ENCODE data around the gene ADAM30.

DNA sequence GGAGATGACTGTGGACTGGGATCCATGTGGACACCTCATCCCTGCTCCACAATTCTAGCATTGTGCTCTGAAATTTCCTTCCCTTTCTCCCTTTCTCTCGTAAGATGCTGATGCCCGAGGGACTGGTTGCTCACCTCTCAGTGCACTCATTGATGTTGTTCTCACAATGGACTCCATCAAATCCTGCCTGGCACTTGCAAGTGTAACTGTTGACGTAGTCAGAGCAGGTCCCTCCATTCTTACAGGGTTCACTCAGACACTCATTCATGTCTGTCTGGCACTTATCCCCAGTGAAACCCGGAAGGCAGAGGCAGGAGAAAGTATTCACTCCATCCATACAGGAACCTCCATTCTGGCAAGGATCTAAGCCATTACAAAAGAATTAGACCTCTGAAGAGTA, 45.1 kb upstream of the ADAM30 start:
- TF ChIP-seq SIN3A (IDR thresholded peaks at IDR 0.05; ENCODE audit: borderline replicate concordance, insufficient read depth, low read depth, low read length): no peak
- no peak for TF ChIP-seq TCF7L2 (IDR thresholded peaks at IDR 0.05; ENCODE audit: low read depth, low read length)
- TF ChIP-seq, protein P1, sequence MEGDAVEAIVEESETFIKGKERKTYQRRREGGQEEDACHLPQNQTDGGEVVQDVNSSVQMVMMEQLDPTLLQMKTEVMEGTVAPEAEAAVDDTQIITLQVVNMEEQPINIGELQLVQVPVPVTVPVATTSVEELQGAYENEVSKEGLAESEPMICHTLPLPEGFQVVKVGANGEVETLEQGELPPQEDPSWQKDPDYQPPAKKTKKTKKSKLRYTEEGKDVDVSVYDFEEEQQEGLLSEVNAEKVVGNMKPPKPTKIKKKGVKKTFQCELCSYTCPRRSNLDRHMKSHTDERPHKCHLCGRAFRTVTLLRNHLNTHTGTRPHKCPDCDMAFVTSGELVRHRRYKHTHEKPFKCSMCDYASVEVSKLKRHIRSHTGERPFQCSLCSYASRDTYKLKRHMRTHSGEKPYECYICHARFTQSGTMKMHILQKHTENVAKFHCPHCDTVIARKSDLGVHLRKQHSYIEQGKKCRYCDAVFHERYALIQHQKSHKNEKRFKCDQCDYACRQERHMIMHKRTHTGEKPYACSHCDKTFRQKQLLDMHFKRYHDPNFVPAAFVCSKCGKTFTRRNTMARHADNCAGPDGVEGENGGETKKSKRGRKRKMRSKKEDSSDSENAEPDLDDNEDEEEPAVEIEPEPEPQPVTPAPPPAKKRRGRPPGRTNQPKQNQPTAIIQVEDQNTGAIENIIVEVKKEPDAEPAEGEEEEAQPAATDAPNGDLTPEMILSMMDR (IDR thresholded peaks at IDR 0.05): no peak
- TF ChIP-seq POLR2AphosphoS5 (IDR thresholded peaks at IDR 0.05; ENCODE audit: low read depth, low read length): no peak
- TF ChIP-seq, protein P2, sequence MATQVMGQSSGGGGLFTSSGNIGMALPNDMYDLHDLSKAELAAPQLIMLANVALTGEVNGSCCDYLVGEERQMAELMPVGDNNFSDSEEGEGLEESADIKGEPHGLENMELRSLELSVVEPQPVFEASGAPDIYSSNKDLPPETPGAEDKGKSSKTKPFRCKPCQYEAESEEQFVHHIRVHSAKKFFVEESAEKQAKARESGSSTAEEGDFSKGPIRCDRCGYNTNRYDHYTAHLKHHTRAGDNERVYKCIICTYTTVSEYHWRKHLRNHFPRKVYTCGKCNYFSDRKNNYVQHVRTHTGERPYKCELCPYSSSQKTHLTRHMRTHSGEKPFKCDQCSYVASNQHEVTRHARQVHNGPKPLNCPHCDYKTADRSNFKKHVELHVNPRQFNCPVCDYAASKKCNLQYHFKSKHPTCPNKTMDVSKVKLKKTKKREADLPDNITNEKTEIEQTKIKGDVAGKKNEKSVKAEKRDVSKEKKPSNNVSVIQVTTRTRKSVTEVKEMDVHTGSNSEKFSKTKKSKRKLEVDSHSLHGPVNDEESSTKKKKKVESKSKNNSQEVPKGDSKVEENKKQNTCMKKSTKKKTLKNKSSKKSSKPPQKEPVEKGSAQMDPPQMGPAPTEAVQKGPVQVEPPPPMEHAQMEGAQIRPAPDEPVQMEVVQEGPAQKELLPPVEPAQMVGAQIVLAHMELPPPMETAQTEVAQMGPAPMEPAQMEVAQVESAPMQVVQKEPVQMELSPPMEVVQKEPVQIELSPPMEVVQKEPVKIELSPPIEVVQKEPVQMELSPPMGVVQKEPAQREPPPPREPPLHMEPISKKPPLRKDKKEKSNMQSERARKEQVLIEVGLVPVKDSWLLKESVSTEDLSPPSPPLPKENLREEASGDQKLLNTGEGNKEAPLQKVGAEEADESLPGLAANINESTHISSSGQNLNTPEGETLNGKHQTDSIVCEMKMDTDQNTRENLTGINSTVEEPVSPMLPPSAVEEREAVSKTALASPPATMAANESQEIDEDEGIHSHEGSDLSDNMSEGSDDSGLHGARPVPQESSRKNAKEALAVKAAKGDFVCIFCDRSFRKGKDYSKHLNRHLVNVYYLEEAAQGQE (IDR thresholded peaks at IDR 0.05; ENCODE audit: insufficient read depth in 1 of 2, low read depth in 2 of 2, low read length in 1 of 2): no peak
